Activated T-cell treated with anti-CD3 and anti-CD28 coated beads for 48 hours (primary cell): ENCODE measurements around the gene NWD2.

Experiments
- DNase-seq: peaks from one replicate; pipeline ENCODE4 v3.0.0-alpha.2; 2020; ENCODE audit warnings: low read depth

NWD2 gene

DNA sequence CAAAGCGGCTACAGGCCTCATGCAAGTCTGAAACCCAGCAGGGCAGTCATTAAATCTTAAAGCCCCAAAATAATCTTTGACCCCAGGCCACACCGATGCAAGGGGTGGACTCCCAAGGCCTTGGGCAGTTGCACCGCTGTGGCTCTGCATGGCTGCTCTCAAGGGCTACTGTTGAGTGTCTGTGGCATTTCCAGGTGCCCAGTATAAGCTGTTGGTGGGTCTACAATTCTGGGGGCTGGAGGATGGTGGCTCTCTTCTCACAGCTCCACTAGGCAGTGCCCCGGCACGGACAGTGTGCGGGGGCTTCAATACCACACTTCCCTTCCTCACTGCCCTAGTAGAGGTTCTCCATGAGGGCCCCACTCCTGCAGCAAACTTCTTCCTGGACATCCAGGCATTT, 60.1 kb downstream of the NWD2 start:
- DNase-seq: no peak

DNA sequence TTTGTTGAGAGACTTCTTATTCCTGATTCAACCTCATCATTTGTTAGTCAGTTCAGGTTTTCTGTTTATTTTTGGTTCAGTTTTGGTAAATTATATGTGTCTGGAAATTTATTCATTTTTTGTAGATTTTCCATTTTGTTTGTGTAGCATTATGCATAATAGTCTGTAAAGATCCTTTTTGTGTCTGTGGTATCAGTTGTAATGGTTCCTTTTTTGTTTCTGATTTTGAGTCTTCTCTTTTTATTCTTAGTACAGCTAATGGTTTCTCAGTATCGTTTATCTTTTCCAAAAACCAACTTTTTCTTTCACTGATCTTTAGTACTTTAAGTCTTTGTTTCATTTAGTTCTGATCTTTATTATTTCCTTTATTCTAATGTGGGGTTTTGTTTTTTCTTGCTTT, 61.4 kb downstream of the NWD2 start:
- DNase-seq: no peak

DNA sequence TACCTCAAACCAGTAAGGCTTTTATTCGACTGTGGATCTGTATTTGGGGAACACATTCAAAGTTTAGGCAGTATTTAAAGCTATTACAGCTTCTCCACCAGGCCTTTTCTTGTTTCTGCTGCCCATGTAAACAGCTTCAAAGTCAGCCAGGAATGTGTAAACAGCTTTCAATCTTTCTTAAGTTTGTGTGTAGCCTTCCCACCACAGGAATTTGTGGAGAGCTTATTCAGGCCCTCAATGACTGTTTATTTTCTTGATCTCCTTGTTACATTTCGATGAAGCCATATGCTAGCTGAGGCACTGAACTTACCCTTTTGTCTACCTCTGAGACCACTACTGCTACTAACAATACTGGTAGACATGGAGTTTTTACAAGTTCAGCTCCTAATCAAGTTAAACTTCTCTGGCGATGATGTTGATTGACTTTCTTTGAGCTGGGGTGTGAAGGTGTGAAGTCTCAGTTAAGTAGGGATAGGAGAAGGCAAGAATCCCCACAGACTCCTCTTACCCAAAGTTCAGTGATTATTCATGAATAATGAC, 72.6 kb downstream of the NWD2 start:
- DNase-seq: no peak

DNA sequence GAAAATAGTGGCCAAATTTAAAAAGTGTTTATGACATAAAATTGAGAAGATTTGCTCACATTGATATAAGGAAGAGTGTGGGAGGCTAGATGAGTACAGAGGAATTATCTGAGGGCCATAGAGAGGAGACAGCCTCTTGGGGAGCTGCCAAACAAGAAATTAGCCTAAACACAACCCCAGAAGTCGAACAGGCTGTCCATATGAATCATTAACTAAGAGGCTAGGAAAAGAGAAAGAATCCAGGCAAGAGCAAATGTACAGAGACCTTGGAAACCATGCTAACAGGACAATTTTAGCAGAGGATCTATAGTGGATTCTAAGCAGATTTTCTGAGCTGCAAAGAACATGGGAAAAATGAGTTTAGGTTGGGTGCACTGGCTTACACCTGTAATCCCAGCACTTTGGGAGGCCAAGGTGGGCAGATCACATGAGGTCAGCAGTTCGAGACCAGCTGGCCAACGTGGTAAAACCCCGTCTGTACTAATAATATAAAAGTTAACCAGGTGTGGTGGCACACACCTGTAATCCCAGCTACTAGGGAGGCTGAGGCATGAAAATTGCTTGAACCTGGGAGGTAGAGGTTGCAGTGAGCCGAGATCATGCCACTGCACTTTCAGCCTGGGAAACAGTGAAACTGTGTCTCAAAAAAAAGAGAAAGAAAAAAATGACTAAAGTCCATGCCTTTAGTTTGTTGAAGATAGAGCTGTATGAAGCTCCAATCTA, 76.1 kb downstream of the NWD2 start:
- DNase-seq: no peak

DNA sequence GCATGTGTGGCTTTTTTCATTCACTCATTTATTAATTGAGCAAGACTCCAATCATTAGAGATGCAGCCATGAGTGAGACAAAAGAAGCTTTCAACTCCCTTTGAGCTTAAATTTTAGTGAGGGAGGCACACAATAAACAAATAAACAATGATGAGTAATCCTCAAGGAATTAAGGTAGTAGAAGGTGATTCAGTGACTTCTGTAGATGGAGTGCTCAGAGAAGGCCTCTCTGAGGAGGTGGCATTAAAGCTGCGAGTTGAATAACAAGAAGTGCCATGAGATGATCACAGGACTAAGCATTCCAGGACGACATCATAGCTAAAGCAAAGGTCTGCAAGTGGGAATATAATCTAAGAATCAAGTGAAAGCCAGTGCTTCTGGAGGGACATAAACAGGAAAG, 77.6 kb downstream of the NWD2 start:
- DNase-seq: no peak

DNA sequence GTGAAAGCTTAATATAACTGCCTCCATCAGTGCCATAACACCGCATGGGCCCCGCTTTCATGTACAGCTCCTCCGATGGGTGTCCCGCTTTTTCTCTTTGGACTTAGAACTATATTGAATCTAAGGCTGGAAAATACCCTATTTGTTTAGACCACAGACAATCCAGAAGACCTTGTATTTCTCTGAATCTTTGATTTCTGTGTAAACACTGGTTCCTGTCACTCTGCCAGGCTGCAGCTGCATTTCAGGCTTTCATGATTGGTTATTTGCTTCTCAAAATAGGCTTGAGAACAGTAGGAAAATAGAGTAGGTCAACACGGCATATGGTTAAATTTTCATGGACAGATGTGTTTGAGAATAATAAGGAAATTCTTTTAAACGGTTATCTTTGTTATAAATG, 80.0 kb downstream of the NWD2 start:
- no peak for DNase-seq

DNA sequence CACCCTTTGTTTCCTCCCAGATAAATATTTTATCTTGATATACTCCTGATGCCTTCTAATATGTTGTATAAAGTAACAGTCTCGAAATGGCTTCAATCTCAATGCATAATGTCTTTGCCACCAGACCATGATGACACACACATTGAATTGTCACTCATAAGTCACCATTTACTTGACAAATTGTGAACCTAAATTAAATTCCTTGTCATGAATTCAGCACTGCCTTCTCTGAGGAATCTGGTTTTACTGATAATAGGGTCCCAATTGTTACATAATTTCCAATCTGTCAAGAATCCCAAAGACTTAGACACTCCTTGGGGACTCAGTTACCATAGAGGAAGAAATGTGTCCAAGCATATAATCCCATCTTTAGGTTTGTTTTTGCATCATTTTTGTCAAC, 82.3 kb downstream of the NWD2 start:
- DNase-seq: no peak

DNA sequence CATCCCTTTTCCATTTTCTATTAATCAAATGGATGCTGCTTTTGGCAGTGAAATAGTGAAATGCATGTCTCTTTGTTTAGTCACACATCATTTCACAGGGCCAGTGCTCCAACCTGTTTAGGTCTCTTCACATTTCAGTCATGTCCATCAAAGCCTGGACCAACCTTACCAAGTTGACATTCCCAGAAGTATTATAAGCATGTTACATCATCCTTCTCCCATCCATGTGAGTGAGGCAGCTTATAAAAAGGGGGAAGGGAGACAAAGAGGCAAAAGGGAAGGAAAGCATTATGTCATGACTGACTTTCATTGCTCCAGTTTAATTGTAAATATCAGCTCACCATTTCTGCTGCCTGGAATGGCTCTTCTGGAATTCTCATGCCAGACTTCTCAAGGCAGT, 94.4 kb downstream of the NWD2 start:
- no peak for DNase-seq

DNA sequence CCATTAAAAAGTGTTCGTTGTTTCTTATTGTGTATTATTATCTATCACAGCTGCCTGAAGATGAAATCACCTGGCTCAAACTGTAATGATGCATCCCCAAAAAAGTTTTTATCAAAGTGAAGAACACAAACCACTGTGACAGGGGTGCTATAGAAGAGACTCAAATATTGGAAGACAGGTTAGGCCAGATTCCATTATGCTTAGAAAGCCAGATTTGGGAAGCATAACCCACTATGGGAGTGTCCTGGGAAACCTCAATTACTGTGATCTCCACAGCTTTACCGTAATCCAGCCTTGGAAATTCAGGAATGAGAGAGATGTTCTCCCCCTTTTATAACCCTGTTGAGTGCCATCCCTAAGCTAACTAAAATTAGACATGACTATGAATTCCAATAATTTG, 114.2 kb downstream of the NWD2 start:
- no peak for DNase-seq

DNA sequence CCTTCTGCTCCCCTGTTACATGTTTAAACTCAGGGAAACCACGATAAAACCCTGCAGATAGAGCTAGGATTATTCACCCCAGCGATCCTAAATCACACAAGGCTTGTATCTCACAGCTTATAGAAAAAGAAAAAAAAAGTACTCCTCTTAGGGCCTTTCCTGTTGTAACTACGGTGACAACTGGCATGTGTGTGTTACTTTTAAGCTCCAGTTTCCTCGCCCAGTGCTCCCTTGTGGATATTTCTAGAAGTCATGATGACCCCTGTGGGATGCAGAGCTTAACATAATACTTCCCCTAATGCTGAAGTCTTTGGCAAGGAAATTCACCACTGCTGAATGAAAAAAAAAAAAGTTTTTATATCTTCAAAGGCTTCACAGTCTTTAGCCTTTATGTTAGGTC, 114.7 kb downstream of the NWD2 start:
- DNase-seq: no peak

DNA sequence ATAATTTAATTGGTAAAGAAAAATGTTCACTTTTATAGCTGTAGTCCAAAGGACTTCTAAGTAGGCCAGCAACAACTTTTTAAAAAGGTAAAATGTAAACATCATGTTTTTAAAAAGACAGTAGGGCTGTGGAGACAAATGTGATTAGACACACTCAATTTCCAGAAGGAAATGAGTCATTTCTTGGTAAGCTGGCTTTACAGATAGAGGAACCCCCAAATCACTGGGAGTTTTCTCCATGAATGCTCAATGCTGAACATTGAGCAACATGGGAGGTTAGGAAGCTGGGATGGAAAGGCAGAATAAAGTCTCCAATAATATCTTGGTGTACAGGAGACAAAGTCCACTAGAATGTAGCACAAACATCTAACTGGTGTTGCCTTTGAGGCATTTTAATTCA, 121.3 kb downstream of the NWD2 start:
- DNase-seq: no peak

DNA sequence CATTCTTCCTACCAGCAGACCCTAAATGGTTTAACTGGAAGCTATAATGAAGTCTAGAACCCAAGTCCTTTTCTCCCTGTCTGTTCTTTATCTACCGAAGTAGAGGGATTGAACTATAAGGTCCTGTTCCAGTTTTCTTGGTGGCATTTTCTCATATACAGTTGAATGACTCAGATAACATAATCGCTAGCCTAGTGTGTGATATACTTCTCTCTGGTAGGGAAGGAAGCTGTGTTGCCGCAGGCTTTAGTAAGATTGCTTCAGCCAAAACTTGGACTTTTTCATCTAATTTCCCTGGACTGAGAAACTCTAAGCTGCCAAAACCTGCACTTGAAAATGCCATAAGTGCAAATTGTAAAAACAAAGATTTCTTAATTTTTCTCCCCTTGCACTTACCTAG, 123.4 kb downstream of the NWD2 start:
- no peak for DNase-seq

DNA sequence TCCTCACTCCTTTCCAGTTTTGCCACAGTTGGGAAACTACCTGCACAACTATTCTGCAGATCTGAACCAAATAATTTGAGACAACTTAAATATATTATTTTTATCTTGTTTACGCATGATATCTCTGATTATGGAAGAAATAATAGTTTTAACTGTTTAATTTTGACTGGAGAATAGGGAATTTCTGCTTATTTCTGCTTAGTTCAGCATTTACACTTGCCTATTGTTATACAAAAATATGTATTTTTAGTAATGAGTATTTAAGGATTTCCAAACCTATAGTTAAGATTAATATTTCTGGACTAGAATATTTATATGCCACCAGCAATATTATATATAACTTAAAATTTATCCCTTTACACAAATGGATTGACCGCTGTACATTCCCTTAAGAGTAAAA, 125.5 kb downstream of the NWD2 start:
- DNase-seq: no peak

DNA sequence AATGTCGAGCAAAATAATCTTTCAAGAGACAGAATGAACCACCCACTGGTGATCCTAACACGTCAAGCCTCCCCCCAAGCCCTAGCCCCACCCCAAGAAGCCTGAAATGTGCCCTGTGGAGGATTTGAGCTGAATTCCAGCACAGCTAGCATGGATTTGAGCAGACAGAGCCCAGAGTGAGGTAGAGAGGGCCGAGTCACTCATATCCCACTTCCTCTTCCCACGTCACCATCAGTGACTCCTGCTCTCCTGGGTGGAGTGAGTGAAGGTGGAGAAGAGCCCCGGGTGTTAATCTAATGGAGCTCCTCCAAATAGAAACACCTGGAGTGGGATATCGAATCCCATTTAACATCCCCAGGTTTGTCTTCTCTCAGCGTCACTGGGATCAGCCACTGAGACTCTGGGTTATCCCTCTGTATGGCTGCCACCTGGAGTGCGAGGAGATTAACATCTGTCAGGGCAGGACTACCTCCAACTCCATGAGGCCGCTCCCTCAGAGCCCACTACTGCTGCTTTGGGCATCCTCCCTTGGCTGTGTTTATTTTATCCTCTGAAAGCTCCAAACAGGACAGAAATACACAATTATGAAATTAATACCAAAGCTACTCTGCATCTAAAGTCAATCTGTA, 136.6 kb downstream of the NWD2 start:
- no peak for DNase-seq

DNA sequence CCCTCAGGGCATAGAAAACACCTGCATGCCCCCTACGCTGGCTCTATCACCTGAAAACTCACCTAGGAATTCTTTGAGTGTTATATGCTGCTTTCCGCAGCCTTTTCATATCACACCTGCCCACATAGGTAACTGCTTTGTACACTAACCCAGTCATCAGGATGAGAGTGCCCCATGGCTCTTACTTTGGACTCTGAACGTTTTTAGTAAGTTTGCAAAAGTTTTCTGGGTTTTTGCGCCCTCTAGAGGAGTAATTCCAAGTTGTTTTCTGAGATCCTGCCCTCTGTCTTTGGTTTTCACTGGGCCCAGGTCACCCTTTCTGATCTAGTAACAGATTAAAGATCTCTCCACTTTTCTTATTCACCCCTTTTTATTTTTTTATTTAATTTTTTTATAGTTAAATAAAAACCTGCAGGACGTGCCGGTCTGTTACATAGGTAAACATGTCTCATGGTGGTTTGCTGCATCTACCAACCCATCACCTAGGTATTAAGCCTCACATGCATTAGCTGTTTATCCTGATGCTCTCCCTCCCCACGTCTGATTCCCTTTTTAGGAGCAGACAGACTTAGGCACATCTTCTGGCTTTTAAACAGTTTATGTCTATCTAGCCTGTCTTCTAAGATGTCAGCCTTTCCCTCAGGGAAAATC, 139.2 kb downstream of the NWD2 start:
- no peak for DNase-seq

DNA sequence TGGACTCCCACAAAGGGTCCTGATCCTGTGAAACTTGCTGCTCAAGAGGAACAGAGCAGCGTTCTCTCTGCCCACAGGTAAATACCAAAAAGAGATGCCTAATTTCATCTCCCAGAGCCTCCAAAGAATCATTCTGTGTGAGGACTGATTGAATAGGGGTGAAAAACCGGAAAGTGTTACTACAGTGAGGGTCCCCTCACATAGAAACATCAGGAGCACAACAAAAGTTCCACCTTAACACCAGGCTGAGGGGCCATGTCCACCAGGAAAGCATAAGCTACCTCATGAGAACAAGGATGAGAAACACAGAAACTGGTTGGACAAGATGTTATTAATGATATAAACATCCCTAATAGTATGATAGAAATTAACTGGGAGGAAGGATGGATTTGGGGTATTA, 140.9 kb downstream of the NWD2 start:
- no peak for DNase-seq

DNA sequence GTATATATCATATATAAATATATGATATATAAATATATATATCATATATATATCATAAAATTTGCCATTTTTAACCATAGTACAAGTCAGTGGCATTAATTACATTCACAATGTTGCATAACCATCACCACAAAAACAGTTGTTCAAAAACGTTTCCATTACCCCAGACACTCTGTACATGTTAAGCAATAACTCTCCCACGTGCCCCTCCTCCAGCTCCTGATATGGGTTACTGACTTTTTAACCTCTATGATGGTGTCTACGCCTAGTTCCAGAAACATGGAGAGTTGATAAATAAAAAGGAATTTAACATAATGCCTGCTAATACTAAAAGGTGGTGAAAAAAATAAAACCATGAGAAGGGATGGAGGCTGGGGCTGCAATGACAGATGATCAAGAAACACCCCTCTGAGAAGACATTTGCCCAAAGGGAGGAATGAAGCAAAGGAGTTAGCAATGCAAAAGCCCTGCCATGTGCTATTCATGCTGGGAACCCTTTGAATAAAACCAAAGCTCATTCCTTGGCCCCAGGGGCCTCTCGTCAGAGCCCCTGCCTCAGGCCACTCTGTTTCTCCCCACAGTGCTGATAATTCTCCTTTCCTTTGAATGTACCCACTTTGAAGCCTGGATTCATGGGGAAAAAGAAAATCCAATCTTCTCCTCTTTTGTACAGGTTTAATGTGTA, 144.3 kb downstream of the NWD2 start:
- DNase-seq: no peak

DNA sequence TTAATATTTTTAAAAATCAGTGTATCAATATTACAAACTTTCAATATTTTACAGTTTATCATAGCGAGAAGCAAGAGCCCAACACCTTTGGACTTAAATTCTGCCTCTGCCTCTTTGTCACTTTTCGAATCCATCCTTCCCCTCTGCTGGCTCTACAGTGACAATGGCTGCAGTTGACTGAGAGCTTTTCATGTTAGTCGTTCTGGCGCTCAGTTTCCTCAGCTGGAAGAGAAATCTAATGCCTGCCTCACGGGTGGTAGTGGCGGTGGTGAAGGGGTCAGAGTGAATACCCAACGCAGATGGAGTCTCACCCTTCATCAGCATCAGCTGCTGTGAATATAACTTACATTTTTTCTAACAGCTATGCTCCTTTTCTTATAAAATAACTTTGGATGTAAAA, 144.8 kb downstream of the NWD2 start:
- DNase-seq: no peak

DNA sequence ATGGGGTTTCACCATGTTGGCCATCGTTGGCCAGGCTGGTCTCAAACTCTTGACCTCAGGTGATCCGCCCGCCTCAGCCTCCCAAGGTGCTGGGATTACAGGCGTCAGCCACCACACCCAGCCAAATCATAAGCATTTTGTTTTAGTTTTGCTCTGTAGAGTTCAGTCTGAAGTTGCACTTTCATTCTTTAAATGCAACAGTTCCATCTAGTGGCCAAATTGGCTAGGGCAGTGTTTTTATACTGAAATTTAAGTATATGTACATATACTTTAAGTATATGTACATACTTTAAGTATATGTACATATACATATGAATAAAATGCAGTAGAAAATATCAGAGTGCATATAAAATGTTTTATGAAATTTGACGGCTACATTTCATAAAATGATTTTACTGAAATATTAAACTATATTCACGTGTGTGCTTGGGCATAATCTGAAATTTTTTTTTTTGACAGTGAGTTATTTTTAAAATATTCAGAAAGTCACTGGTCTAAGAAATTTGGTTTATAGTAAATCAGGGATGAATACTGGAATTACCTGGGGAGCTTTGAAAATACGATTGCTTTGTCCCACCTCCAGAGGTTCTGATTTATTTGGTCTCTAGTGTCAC, 145.5 kb downstream of the NWD2 start:
- DNase-seq: no peak

DNA sequence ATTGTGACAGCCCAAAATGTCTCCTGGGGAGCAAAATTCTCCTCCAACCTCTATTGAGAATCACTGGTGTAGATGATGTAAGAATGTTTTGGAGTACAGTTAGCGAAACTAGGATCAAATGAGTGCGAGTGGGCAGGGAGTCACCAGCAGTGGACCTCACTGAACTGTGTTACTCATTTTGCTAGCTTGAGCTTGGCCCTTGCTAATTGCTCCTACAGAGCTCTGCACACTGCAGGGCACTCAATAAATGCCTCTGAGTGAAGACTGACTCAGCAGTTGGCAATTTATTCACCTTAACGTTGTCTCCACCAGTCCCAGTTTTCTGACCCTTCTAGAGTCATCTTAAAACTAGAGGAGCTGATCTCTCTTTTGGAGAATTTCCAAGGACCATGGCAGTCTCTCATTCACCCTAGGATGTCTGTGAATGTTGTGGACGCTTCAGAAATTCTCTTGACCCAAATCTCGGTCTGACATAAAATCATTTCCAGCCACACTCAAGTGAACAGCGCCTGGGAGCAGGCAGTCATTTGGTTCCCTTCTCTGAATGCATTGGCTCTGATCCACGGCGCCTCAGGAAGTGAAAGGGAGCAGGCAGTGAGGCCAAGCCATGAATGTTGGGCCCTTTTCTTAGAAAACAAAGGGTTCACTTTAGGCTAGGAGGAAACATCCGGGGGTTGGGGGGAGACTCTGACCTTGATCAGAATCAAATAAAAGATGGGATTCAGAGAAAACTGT, 148.1 kb downstream of the NWD2 start:
- DNase-seq: no peak

DNA sequence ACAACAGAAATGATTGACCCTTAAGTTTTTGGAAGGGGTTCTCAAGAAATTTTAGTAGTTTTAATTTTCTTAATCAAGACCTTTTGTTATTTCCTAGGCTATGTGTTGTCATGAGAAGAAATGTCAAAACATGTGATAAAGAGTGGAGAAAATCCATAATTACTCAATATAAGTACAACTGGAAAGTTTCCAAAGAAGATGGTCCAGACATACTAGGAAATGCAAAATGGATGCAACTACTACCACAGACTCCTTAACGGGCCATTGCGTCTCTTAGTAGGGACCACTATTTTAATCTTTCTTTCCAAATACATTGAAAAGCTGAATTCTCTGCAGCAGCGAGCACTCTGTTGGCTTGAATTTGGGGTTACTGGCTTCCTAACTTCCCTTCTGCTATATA, 148.8 kb downstream of the NWD2 start:
- DNase-seq: no peak

DNA sequence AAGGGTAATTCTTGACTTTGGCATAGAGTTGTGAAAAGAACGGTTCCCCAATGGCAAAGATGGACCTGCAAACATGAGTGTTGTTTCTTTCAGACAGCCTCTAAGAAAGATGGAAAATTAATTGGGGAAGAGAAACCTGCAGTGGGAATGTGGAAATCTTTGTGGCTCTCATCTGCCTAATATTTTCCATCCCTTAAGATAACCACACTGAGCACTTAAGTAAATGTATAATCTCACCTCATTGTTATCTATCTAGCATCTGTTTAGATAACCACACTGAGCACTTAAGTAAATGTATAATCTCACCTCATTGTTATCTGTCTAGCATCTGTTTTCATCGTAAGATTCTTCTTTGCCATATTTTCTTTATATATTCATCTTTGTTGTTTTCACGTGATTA, 149.3 kb downstream of the NWD2 start:
- DNase-seq: no peak
